Globus pallidus (tissue), 1 donor: ENCODE data around the gene CHAF1A.

ENCODE experiments used
- DNase-seq: peaks from one replicate; pipeline ENCODE4 v3.0.0-alpha.2; 2015; ENCODE audit warnings: low spot score

CHAF1A gene

GRCh38 chr19:4402171-4403004 is at the start of gene CHAF1A:
Gene CHAF1A, plus strand, starts transcription at chr19:4402640. Its CDS starts 123 bp downstream, at chr19:4402763.
- DNase-seq = peak; percentile 100

GRCh38 chr19:4352701-4353121 is 49.7 kb upstream of the CHAF1A start:
- DNase-seq = no peak

GRCh38 chr19:4354282-4354681 is 48.2 kb upstream of the CHAF1A start:
- no peak for DNase-seq

- DNase-seq = no peak
These were observed 47.5 kb upstream of the CHAF1A start for GRCh38 chr19:4354897-4355296.

GRCh38 chr19:4357095-4357797 is 45.2 kb upstream of the CHAF1A start:
- DNase-seq = no peak

DNA sequence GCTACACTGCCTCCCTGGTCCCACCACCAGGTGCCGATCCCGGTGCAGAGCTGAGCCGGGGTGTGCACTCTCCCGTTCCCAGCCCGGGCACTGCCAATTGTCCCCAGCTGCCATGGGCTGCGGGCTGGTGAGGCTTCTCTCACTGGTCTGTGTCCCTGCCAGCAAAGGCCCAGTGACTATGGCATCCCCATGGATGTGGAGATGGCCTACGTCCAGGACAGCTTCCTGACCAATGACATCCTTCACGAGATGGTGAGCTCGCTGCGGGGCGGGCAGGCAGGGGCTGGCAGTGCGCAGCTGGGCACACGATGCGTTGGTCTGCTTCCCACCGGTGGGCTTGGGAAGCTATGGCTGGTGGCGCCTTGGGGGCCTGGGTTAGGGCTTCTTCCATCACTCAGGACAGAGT is 44.5 kb upstream of the CHAF1A start:
- DNase-seq = no peak

- DNase-seq = no peak
These were observed 43.5 kb upstream of the CHAF1A start for GRCh38 chr19:4358709-4359626.

GRCh38 chr19:4359627-4360000 is 42.8 kb upstream of the CHAF1A start:
- DNase-seq = no peak

DNA sequence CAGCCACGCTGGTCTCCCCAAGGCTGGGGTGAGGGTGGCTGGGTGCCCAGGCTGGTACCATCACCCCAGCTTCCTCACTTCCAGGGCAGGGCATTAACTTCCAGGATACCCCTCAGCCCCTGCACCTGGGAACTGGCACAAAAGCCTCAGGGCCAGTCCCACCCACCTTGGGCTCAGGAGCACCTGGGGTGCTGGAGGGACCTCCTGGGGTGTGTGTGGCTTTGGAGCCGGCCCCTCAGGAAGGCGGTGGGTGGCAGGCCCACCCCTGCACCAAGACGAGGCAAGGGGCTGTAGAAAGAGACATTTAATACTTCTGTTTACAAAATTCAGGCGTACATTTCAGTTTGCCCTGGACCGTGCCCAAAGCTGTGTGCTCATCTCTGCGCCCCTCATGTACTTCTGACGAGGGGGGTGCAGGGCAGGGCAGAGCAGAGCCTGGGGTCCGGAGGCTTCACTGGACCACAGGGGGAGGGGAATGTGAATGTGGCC is 42.3 kb upstream of the CHAF1A start:
- DNase-seq = no peak

- no peak for DNase-seq
These were observed 41.7 kb upstream of the CHAF1A start for GRCh38 chr19:4360641-4361151.

GRCh38 chr19:4361152-4362046 is 41.0 kb upstream of the CHAF1A start:
- DNase-seq = no peak

GRCh38 chr19:4362101-4362828 is 40.2 kb upstream of the CHAF1A start:
- DNase-seq = no peak

- DNase-seq = no peak
These were observed 39.5 kb upstream of the CHAF1A start for GRCh38 chr19:4362831-4363545.

- DNase-seq = no peak
These were observed 38.7 kb upstream of the CHAF1A start for GRCh38 chr19:4363571-4364304.

GRCh38 chr19:4365341-4365740 is 37.1 kb upstream of the CHAF1A start:
- no peak for DNase-seq

DNA sequence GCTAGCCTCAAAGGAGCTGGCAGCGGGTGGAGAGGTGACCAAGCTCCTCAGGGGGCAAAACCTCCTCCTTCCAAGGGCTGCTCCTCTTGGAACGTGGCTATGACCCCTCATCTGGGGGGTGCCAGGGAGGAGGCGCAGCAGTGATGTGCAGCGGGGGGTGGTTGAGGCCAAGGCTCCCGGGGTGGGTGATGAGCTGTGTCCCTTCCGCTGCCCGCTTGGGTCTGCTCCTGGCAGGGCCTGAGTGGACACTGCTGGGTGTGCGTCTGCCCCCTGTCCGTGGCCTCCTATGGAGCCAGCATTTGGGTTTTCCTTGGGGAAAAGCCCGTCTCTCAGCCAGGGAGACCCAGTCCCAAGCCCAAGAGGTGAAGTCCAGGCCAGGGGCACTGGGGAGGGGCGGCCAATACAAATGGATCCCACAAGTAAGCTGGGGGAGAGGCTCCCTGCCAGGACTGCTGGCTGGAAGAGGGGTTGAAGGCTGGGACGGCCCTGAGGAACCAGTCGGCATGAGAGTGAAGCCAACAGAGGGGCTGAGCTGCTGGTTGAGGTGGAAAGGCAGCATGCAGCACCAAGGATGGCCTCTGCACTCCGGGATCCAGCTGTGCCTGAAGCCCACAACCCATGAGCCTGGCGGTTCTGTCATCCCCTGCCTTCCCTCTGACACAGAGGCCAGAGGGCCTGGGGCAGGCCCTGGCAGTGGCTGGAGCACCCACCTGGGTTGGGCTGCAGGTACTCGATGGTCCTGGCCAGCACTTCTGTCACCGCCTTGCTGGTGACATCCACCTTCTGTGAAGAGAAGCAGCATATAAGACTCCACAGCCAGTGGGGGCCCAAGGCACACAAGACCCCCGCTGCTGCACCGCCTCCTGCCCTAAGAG is 36.4 kb upstream of the CHAF1A start:
- no peak for DNase-seq

DNA sequence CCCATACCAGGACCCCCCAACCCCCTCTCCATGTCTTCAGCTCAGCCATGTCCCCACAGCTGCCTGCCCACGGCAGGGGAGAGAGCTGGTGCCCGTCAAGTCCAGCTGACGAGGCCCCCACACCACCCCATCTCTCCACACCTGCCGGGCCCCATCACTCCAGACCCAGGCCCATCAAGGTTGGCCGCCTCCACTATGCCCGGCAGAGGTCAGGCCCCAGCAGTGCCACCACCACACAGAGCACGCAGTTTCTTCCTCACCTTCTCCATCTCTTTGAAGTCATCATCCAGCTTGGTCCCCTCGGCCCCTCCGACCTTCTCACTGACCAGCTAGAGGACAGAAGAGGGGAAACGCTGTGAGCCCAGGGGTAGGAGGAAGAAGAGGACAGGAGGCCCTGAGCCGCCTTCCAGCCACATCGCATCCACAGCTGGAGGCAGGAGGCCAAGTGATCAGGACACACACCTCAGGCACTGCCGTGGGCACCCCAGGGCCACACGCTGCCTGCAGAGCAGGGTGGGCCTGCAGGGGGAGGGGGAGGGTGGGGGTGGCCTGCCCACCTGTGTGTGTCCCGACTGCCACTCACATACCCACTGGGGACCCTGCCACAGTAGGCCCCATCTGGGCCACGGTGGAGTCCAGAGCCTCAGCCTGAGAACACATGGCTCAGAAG is 35.6 kb upstream of the CHAF1A start:
- DNase-seq = no peak
